GM12878 (cell line): ENCODE data around the gene ABHD17C. TPM values are rescaled to one million over a fixed set of nuclear protein-coding genes. Genes with fewer than 3 reads are reported as not detected.

Experiments
- ATAC-seq: fragments of 200-7000 bp; cut with Tn5 transposase; 3 replicates; pipeline ENCODE4 v1.9.1; 2020; ENCODE audit warnings: mild to moderate bottlenecking, moderate library complexity
- BruUV-seq: library from RNA; stranded (reverse); fragments of 400-500 nt; replicated peaks from 2 replicates; lab custom pipeline; 2021; lab: Mats Ljungman, UMichigan
- CTCF ChIA-PET: fragments of 300-600 bp; sonication (Branson Sonifier 250); formaldehyde crosslinking; extraction: SDS; loops from one replicate; lab custom pipeline; 2021; ENCODE audit warnings: inconsistent platforms; lab: Yijun Ruan, JAX
- POLR2A ChIA-PET: fragments of 350-600 bp; formaldehyde crosslinking; extraction: SDS; loops from one replicate; lab custom pipeline; 2021; ENCODE audit warnings: inconsistent platforms; lab: Charles Lee
- RAD21 ChIA-PET: fragments of 300-600 bp; sonication (Branson Sonifier 250); formaldehyde crosslinking; loops from one replicate; lab custom pipeline; 2023; ENCODE audit warnings: antibody characterized with exemption; ENCODE audit not compliant: unreplicated experiment; lab: Charles Lee
- SMC1A ChIA-PET: fragments of 300-600 bp; sonication (Branson Sonifier 250); formaldehyde crosslinking; loops from one replicate; lab custom pipeline; 2023; ENCODE audit not compliant: unreplicated experiment, uncharacterized antibody; lab: Charles Lee
- DNase-seq: peaks from one replicate; pipeline ENCODE4 v3.0.0-alpha.2; 2011; ENCODE audit warnings: low read depth, low spot score
- FAIRE-seq: peaks from 3 replicates; lab custom pipeline; 2011; peaks lifted over from hg19 to GRCh38; lab: Jason Lieb, UNC
- H2AFZ ChIP-seq: 2 replicates; pipeline ENCODE4 v1.6.0; 2011; ENCODE audit warnings: low read depth, low read length, control low read depth; ENCODE audit not compliant: control insufficient read depth
- H3K27ac ChIP-seq: 2 replicates; pipeline ENCODE4 v1.5.1; 2011; ENCODE audit warnings: control low read depth; ENCODE audit not compliant: control insufficient read depth, insufficient read depth
- H3K27me3 ChIP-seq, 2 experiments: replicated peaks in 1 of 2; 2 replicates each; pipeline versions ENCODE4 v1.6.0 to v1.6.1; 2011; ENCODE audit warnings: low read length in 1 of 2; ENCODE audit not compliant: control insufficient read depth in 2 of 2, insufficient read depth in 2 of 2
- H3K36me3 ChIP-seq, 2 experiments: 2 replicates each; pipeline ENCODE4 v1.5.1; 2011; ENCODE audit warnings: low read length in 1 of 2; ENCODE audit not compliant: control insufficient read depth in 2 of 2, insufficient read depth in 2 of 2
- H3K4me1 ChIP-seq: 2 replicates; pipeline ENCODE4 v1.6.1; 2011; ENCODE audit warnings: mild to moderate bottlenecking, low read length, moderate library complexity, mixed read lengths; ENCODE audit not compliant: control insufficient read depth, insufficient read depth
- H3K4me2 ChIP-seq: 2 replicates; pipeline ENCODE4 v1.6.0; 2011; ENCODE audit warnings: control low read depth; ENCODE audit not compliant: control insufficient read depth, insufficient read depth
- H3K4me3 ChIP-seq: fragments of 200-600 bp; sonication (generic); 2 replicates; pipeline ENCODE4 v1.5.1; 2016
- H3K79me2 ChIP-seq: 2 replicates; pipeline ENCODE4 v1.6.0; 2011; ENCODE audit warnings: low read length; ENCODE audit not compliant: control insufficient read depth, insufficient read depth
- H3K9ac ChIP-seq: 2 replicates; pipeline ENCODE4 v1.8.0; 2011; ENCODE audit warnings: low read length, control low read depth, mixed read lengths; ENCODE audit not compliant: control insufficient read depth, insufficient read depth
- H3K9me3 ChIP-seq: replicated peaks from 3 replicates; pipeline ENCODE4 v1.5.1; 2011; ENCODE audit warnings: mild to moderate bottlenecking, low read length; ENCODE audit not compliant: control insufficient read depth, insufficient read depth
- H4K20me1 ChIP-seq: 2 replicates; pipeline ENCODE4 v1.6.0; 2011; ENCODE audit not compliant: control insufficient read depth, insufficient read depth
- CUX1 ChIP-seq: IDR thresholded peaks from 2 replicates; pipeline ENCODE4 v1.6.1; 2012; ENCODE audit warnings: improper control_type of control experiment, low read depth, low read length; ENCODE audit not compliant: insufficient replicate concordance
- WGBS: methylation state at CpG from one replicate; pipeline ENCODE4 v1.1.6; 2016; ENCODE audit warnings: low lambda C conversion rate; ENCODE audit not compliant: insufficient replicate concordance, insufficient coverage; ENCODE audit errors: missing lambda C conversion rate; 5-methylcytosine and 5-hydroxymethylcytosine counted together
- in situ Hi-C: fragments of 300-500 bp; cut with MboI; formaldehyde crosslinking; loops from 9 replicates; pipeline ENCODE4 v1.14.3; 2018; ENCODE audit warnings: mixed read lengths
- intact Hi-C: fragments of 100-400 bp; cut with micrococcal nuclease; formaldehyde crosslinking; loops from one replicate; pipeline ENCODE4 v1.14.2; 2022; ENCODE audit not compliant: unreplicated experiment
- polyA plus RNA-seq, 11 experiments: library from polyadenylated mRNA; depleted of rRNA in 4 of 11; unstranded in 6 of 11; stranded (reverse) in 5 of 11; fragments of >200 nt; fragmentation: Nextera tagmentation in 4 of 11; fragmentation: Illumina TruSeq in 1 of 11; extraction: Ambion mirVana in 4 of 11; extraction: Trizol in 1 of 11; gene quantifications; 1 replicate in 1 of 11; 2 replicates in 10 of 11; pipeline versions ENCODE4 v1.2.1 to v1.2.3, GENCODE V29; 2011 to 2016; ENCODE audit warnings: inconsistent platforms in 2 of 11, missing spikeins in 2 of 11, low read depth in 1 of 11
- small RNA-seq: library from RNA; depleted of rRNA; stranded (forward); fragments of <200 nt; gene quantifications from one replicate; pipeline ENCODE3, GENCODE V24; 2014
- total RNA-seq, 4 experiments: library from RNA; depleted of rRNA in 3 of 4; stranded (reverse); fragments of >200 nt in 3 of 4; fragmentation: Illumina TruSeq in 1 of 4; extraction: Trizol in 1 of 4; gene quantifications; 2 replicates each; pipeline versions ENCODE4 v1.2.1 to v1.2.3, GENCODE V29; 2013 to 2021

The ABHD17C gene
- total and polyA plus RNA-seq, 10 of the 15 experiments (the other 5 are each of a cell fraction or from before 2014, with no cell fraction given), result 0.92 to 11.4 (median 5.5) TPM

GRCh38 chr15:80804970-80805495 is 109.9 kb downstream of the ABHD17C start:
- H3K36me3 ChIP-seq, result no peaks in the 10 kb centered on the region
- 20% methylated on average over 10 of the region's 10 CpGs for WGBS
- in situ Hi-C loops, result no loop called here
- ChIA-PET RAD21 (interaction anchor here (1.0 to 1.8 kb wide), 2 partner anchors 29 to 165 kb away, joined by 3 to 5 read pairs; no protein-coding TSS in a partner anchor), CTCF (no interaction called here), SMC1A (interaction anchor here (1.1 to 1.4 kb wide), 2 partner anchors 10 to 12 kb away, joined by 3 to 6 read pairs; no protein-coding TSS in a partner anchor), POLR2A (no interaction called here)
- H3K9ac ChIP-seq, result no peak overlapping the region
- intact Hi-C loops, result no loop called here
- no peak for TF ChIP-seq CUX1
- no peaks in the 10 kb centered on the region for H3K9me3 ChIP-seq
- no TSS peak for BruUV-seq
- ATAC-seq (no peak), DNase-seq (no peak), FAIRE-seq (no peak)
- H3K79me2 ChIP-seq, result no peaks in the 10 kb centered on the region
- no peak overlapping the region for H2AFZ ChIP-seq
- no peaks in the 10 kb centered on the region for H3K4me1 ChIP-seq
- no peak overlapping the region for H3K4me3 ChIP-seq
- no peaks in the 10 kb centered on the region for H4K20me1 ChIP-seq
- peaks cover 0 to 3% of the 10 kb centered on the region in 2 experiments; a peak in 2 of 4 replicates for H3K27me3 ChIP-seq
- H3K27ac ChIP-seq, result no peak overlapping the region
- no peak overlapping the region for H3K4me2 ChIP-seq

Small RNA genes lying within 50 kb of the gene (small RNA-seq; reads per million reads assigned to genes)
- gene RNU6-380P, result not detected

Other genes starting within 250 kb of the ABHD17C start
- gene CEMIP, start 84.1 kb downstream of the ABHD17C start, total RNA-seq (2014; rRNA removed), result 0.05 TPM in 1 of 2 replicates, not detected in the other
- gene CEMIP, start 84.1 kb downstream of the ABHD17C start, total RNA-seq (2014; rRNA removed; fragmentation: Illumina TruSeq; extraction: Trizol), result not detected in 2 replicates
- 0.43 and 0.44 TPM in 2 replicates for gene CEMIP, start 84.1 kb downstream of the ABHD17C start, total RNA-seq (2021)
- gene CEMIP, start 84.1 kb downstream of the ABHD17C start, polyA plus RNA-seq (2011; rRNA removed), result not detected in 2 replicates
- gene CEMIP, start 84.1 kb downstream of the ABHD17C start, polyA plus RNA-seq (2014; fragmentation: Illumina TruSeq; extraction: Trizol), result 0.01 TPM in 1 of 2 replicates, not detected in the other
- gene CEMIP, start 84.1 kb downstream of the ABHD17C start, polyA plus RNA-seq (2014; fragmentation: Nextera tagmentation; extraction: Ambion mirVana), result under 1 TPM in 1 of 2 experiments, not detected in 1; 0.04 TPM
- not detected in 2 replicates for gene CEMIP, start 84.1 kb downstream of the ABHD17C start, polyA plus RNA-seq (2014; rRNA removed)
- under 1 TPM in 1 of 2 experiments, not detected in 1; 0.28 TPM for gene CEMIP, start 84.1 kb downstream of the ABHD17C start, polyA plus RNA-seq (2016; fragmentation: Nextera tagmentation; extraction: Ambion mirVana)